HL-60 (cell line): ENCODE results near the gene PXDC1.

ENCODE experiments used
- DNase-seq, 2 experiments: peaks; one replicate each; pipeline ENCODE4 v3.0.0-alpha.2; 2010 to 2020; ENCODE audit warnings: low read depth in 1 of 2, low spot score in 1 of 2
- H3K27ac ChIP-seq: fragments of 250-450 bp; sonication (Bioruptor Pico); replicated peaks from 2 replicates; pipeline ENCODE4 v1.5.1; 2020; ENCODE audit warnings: mild to moderate bottlenecking, moderate library complexity
- H3K27me3 ChIP-seq: fragments of 250-450 bp; sonication (Bioruptor Pico); 2 replicates; pipeline ENCODE4 v1.5.1; 2021; ENCODE audit warnings: mild to moderate bottlenecking, moderate library complexity; ENCODE audit not compliant: insufficient read depth, poor library complexity, severe bottlenecking
- H3K4me3 ChIP-seq: replicated peaks from 2 replicates; pipeline ENCODE4 v1.5.1; 2011; ENCODE audit warnings: mild to moderate bottlenecking, control low read depth, low read length; ENCODE audit not compliant: insufficient read depth
- GABPA ChIP-seq: IDR thresholded peaks from 2 replicates; pipeline ENCODE4 v1.6.1; 2012; ENCODE audit warnings: low read depth
- POLR2AphosphoS5 ChIP-seq: IDR thresholded peaks from 2 replicates; pipeline ENCODE4 v1.6.1; 2012; ENCODE audit warnings: low read depth
- SPI1 ChIP-seq: IDR thresholded peaks from 2 replicates; pipeline ENCODE4 v1.6.1; 2012; ENCODE audit warnings: low read depth, mild to moderate bottlenecking, borderline replicate concordance
- TF ChIP-seq, protein P1 (sequence below): IDR thresholded peaks from one replicate; pipeline ENCODE4 v1.5.1; 2011; ENCODE audit warnings: low read length, control low read depth, inconsistent platforms; ENCODE audit not compliant: insufficient read depth
- TF ChIP-seq, protein P2 (sequence below): IDR thresholded peaks from 2 replicates; pipeline ENCODE4 v1.6.1; 2012; ENCODE audit warnings: low read depth; ENCODE audit not compliant: insufficient replicate concordance

PXDC1 gene

DNA sequence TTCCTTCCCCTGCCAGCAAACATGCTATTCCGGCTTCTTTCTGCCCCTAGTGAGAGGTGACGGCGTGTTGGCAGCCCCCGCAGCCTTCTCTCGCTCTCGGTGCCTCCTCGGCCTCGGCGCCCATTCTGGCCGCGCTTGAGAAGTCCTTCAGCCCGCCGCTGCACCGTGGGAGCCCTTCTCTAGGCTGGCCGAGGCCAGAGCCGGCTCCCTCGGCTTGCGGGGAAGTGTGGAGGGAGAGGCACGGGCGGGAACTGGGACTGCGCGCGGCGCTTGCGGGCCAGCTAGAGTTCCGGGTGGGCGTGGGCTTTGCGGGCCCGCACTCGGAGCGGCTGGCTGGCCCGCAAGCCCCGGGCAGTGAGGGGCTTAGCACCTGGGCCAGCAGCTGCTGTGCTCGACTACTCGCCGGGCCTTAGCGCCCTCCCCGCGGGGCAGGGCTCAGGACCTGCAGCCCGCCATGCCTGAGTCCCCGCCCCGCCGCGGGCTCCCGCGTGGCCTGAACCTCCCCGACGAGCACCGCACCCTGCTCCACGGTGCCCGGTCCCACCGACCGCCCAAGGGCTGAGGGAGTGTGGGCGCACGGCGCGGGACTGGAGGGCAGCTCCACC, 20.0 kb upstream of the PXDC1 start:
- DNase-seq: no peak
- TF ChIP-seq POLR2AphosphoS5: no peak
- TF ChIP-seq GABPA: no peak
- no peak for TF ChIP-seq SPI1
- TF ChIP-seq, protein P1, sequence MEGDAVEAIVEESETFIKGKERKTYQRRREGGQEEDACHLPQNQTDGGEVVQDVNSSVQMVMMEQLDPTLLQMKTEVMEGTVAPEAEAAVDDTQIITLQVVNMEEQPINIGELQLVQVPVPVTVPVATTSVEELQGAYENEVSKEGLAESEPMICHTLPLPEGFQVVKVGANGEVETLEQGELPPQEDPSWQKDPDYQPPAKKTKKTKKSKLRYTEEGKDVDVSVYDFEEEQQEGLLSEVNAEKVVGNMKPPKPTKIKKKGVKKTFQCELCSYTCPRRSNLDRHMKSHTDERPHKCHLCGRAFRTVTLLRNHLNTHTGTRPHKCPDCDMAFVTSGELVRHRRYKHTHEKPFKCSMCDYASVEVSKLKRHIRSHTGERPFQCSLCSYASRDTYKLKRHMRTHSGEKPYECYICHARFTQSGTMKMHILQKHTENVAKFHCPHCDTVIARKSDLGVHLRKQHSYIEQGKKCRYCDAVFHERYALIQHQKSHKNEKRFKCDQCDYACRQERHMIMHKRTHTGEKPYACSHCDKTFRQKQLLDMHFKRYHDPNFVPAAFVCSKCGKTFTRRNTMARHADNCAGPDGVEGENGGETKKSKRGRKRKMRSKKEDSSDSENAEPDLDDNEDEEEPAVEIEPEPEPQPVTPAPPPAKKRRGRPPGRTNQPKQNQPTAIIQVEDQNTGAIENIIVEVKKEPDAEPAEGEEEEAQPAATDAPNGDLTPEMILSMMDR: no peak
- TF ChIP-seq, protein P2, sequence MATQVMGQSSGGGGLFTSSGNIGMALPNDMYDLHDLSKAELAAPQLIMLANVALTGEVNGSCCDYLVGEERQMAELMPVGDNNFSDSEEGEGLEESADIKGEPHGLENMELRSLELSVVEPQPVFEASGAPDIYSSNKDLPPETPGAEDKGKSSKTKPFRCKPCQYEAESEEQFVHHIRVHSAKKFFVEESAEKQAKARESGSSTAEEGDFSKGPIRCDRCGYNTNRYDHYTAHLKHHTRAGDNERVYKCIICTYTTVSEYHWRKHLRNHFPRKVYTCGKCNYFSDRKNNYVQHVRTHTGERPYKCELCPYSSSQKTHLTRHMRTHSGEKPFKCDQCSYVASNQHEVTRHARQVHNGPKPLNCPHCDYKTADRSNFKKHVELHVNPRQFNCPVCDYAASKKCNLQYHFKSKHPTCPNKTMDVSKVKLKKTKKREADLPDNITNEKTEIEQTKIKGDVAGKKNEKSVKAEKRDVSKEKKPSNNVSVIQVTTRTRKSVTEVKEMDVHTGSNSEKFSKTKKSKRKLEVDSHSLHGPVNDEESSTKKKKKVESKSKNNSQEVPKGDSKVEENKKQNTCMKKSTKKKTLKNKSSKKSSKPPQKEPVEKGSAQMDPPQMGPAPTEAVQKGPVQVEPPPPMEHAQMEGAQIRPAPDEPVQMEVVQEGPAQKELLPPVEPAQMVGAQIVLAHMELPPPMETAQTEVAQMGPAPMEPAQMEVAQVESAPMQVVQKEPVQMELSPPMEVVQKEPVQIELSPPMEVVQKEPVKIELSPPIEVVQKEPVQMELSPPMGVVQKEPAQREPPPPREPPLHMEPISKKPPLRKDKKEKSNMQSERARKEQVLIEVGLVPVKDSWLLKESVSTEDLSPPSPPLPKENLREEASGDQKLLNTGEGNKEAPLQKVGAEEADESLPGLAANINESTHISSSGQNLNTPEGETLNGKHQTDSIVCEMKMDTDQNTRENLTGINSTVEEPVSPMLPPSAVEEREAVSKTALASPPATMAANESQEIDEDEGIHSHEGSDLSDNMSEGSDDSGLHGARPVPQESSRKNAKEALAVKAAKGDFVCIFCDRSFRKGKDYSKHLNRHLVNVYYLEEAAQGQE: no peak
- Histone ChIP-seq H3K27me3 (no peaks in the 10 kb centered on the region), H3K27ac (no peak overlapping the region), H3K4me3 (no peak overlapping the region)

DNA sequence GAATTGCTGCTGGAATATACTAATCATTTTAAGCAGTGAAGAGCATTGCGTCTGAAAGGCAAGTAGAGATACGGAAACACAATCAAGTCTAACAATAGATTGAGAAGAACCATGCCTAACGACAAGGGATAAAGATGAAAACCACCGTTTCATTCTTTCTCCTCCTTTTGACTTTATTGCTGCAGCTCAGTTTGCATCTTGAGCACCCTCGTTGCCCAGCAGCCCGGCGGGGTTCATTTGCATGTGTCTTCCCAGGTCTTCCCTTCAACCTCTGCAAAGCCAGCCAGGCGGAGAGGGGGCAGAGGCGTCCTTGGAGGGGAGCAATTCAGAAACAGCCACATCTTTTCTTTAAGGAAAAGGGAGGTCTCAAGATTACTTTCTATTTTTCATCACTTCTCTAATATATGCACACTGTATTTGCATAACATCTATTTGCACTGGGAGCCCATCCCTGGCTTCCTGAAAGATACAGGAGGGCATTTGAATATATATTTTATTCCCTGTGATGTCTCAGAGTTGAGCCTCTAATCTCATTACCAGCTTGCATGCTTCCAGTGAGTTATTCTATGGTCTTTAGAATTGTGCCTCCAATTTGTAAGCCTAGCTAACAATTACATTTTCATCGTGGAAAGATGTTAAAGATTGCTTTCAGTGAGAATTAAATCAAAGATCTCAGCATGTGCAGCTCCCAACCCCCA, 18.7 kb upstream of the PXDC1 start:
- DNase-seq: no peak
- Histone ChIP-seq H3K4me3 (no peak overlapping the region), H3K27me3 (no peaks in the 10 kb centered on the region), H3K27ac (no peak overlapping the region)
- TF ChIP-seq SPI1 (no peak), POLR2AphosphoS5 (no peak), GABPA (no peak)
- TF ChIP-seq, protein P1: no peak
- TF ChIP-seq, protein P2: no peak

DNA sequence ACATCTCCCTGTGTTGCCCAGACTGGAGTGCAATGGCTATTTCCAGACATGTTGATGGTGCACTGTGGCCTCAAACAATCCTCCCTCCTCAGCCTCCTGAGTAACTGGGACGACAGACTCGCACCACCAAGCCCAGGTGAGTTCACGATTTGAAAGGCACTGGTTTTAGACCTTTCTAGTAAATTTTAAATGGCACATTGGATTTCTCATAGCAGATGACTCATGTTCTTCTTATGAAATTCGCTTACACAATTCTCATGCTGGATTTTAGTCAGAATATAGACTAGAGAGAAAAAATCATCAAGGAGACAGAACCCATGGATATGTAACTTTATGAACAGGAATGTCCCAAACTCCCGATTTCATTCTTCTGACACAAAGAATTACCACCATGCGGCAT, 18.1 kb upstream of the PXDC1 start:
- Histone ChIP-seq H3K27ac (no peak overlapping the region), H3K4me3 (no peak overlapping the region), H3K27me3 (no peaks in the 10 kb centered on the region)
- no peak for DNase-seq
- TF ChIP-seq, protein P2: no peak
- no peak for TF ChIP-seq POLR2AphosphoS5
- TF ChIP-seq SPI1: no peak
- TF ChIP-seq, protein P1: no peak
- TF ChIP-seq GABPA: no peak
